GM18873 (cell line): Measurements from ENCODE around the gene LIX1.
"Not testable (repeated sequence)": the region's sequence is repeated elsewhere in the genome, so short reads cannot be mapped to it uniquely, and the experiment has no call there.

Source experiments
- ATAC-seq: cut with Tn5 transposase; IDR thresholded peaks from one replicate; pipeline ENCODE4 v1.9.1; 2021; ENCODE audit warnings: mild to moderate bottlenecking, moderate library complexity, moderate number of reproducible peaks; ENCODE audit not compliant: unreplicated experiment, low FRiP score

The LIX1 gene

DNA sequence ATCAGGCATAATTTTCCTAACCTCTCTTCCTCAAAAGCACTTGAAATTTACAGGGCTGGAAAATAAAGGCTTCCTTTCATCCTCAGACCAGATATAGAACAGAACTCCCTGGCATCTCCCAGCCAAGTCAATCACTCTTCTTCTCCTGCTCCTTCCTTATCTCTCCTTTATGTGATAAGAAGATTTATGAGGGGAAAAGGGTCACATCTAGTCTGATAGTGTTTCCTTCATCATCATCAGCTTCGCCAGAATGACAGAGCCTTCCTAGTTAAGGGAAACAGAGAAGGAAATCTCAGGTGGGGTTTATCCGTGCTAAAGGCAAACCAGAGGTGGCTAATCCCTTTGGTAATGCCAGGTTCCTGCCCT lies 36.2 kb downstream of the LIX1 start:
- no peak for ATAC-seq

DNA sequence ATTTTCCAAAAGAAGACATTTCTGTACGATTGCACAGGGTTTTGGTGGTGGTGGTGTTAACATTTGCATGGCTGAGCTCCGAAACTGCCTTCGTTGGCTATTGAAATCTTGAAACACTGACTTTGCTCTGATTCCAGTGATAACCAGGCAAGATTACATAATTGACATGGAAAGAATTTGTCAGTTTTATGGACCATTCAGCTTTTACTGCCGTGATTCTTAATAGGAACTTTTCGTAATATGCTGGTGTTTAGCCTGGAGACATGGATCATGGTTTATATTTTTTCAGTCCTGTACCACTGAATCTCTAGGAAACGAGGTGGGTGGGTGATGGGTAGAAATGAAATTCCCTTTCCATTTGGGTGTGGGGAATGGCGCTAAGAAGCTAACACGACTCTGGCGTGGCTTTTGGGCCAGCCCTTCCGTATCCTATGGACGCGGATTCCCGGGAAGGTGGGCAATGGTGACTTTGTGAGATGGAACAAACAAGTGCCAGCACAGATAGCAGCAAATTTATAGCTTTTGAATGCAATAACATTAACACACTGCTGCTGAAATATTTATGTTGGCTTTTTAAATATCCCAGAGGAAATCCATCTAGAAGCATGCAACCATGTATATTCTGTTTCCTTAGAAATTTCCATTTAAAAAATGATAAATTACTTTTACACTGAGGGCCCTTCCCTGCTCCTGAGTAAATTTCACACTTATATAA lies 36.8 kb downstream of the LIX1 start:
- no peak for ATAC-seq

DNA sequence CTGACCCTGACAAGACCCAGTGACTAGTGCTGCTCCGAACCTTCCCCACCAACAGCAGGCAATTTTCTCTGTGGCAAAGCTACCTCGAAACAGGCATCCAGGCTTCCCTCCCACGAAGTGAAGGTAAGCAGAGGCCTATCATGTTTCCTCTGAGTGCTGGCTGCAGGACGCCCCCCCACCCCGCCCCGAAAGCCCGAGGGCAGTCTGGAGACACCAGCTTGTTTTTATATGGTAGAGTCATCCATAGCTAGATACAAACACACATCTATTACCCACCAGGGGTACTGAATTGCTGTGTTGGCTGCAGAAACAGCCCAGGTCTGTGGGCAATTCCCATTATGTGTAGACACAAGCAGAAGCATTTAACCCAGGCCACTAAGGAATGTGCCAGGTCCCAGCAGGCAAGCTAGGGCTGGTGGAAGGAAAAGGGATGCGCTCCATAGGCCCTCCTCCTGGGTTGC lies 40.4 kb downstream of the LIX1 start:
- ATAC-seq, result no peak

DNA sequence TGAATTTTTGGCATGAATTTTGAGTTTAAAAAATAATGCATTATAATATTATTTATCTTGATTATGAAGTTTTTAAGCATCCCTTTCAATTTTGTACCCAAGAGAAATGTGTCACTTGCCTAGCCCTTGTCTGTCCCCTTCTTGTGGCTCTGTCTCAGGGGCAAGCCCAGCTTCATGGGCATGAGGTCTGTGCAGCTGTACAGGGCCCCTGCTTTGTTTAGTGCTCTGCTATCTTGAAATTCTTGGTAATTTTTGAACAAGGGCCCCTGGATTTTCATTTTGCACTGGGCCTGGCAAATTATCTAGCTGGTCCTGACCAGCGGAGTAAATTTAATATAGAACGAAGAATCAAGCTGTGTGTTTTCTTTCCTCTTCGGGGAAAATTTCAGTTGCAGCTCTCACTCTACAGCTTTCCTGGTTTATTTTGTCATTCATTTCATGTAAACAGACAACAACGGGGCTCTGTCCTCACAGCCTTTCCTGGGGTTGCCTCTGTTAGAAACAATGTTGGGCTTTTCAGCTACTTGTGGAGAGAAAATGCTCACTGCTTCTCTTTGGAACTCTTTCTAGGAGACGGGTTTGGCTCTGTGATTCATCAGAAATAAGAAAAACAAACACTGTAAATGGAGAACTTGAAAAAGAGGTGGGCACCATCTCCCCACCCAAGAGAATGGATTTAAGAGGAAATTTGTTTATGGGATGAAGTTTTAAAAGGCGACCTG lies 41.1 kb downstream of the LIX1 start:
- ATAC-seq, result no peak

DNA sequence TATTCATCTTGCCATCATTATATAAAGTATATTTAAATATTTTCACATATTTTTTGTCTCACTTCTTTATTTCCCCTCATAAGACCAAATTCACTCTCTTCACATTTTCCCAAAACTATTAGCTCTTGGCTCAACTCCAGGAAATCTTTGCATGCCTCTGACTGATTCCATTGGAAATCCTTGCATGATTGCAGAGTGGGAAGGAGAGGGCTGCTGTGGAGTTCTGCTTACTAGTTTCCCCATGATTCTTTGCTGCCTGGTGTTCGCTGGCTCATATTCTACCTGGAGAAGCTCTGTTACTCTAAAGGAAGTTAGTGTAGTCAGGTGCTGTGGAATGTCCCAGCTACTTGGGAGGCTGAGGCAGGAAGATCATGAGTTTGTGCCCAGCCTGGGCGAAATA lies 41.9 kb downstream of the LIX1 start:
- ATAC-seq, result no peak

DNA sequence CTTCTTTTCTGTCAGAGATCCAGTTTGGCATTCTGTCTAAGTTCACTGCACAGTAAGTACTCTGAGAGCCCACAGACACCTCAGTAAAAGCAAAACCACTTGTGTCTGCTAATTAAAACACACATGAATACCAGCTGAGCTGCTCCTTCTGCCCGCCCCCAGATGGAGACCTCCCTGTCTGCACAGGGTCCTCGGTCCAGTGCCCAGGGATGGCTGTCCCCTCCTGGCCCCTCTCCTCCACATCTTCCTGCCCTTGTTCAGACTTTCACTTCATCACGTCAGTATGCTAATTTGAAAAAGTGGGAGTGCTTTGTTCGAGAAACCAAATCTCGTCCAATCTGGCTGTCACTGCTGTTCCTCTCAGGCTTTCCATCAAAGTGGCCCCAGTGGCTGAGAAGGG lies 43.5 kb downstream of the LIX1 start:
- no peak for ATAC-seq

DNA sequence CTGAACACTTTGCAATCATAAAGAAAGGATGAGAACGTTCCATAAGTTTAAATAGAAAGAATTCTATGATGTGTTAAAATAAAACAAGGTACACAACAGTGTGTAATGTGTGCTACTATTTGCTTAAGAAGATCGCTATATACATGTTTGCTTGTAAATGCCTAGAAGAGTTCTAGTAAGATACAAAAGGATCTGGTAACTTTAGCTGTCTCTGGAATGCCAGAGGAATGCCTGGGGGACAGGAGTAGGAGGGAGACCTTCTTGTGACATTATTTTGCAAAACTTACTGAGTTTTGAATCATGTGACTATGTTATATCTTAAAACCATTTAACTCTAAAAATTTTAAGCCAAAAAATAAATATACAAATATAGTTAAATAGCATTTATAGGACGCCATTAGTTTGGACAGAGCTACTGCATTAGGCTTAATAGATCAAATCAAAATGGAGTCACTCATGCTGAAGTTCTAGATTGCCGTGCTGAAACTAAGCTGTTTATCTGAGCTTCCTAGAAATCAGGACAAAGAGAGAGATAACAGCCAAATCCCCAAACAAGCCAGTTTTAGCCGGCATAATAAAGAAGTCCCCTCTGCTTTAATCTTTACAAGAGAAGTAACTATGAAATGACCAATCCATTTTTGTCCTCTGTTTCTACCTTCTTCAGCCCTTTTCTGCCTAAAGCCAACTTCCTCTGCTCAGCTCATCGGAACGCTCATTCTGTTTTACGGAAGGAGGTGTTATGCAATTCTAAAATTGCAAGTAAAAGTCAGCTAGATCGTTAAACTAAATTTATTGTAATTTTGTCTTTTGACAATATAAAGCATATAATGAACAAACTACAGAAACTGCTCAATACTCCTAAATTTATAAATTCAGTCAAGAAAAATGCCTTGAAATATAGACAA lies 44.8 kb downstream of the LIX1 start:
- no peak for ATAC-seq

DNA sequence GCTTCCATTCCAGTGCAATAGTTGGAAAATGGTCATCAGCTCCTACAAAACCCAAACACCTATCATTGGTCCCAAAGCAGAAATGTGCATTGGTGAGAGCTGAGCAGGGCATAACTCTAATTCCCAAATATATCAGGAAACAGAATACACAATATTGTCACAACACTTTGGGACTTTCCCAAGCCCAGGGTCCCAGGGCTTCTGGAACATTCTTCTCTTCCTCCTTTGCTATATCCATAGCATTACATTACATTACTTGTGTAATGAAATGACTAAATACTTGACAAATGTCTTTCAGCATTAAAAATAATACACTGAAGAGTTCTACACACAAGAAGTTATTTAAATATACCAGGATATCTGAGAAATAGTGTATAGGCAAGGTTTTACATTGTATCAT lies 45.6 kb downstream of the LIX1 start:
- ATAC-seq, result no peak

DNA sequence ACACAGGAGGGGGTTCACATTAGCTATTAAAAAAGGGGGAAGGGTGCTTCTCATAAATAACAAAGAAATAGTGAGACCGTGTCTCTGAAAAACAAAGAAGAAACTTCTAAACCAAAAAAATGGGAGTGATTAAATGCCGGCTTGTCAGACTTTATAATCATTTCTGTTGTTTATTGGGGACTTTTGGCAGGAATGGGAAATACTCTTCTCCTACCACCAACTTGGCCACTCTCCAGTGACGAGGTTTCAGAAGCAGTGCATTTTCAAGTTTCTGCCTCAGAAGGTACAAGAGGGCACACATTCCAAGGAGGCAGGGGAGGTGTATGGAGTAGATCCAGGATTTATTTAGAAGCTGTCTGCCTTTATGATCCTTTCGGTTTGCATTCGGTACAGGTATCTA lies 46.2 kb downstream of the LIX1 start:
- ATAC-seq, result no peak

DNA sequence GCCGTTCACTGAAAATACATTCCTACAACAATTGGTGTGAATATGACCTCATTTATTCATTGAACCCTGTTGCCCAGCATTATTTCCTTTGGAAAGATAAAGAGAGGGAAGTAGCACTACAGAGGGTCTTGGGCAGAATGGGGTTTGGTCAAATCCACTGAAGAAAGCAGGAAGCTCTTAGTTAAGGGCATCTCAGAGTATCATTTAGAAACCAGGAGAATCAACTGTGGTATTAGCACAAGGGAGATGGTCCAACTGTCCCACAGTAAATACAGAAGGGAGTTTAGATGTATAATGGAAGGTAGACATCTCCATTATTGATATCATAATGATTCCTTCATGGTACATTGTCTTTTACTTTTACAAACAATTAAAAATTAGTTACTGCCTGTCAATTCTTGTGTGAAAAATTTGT lies 47.1 kb downstream of the LIX1 start:
- peak; percentile 28 for ATAC-seq

DNA sequence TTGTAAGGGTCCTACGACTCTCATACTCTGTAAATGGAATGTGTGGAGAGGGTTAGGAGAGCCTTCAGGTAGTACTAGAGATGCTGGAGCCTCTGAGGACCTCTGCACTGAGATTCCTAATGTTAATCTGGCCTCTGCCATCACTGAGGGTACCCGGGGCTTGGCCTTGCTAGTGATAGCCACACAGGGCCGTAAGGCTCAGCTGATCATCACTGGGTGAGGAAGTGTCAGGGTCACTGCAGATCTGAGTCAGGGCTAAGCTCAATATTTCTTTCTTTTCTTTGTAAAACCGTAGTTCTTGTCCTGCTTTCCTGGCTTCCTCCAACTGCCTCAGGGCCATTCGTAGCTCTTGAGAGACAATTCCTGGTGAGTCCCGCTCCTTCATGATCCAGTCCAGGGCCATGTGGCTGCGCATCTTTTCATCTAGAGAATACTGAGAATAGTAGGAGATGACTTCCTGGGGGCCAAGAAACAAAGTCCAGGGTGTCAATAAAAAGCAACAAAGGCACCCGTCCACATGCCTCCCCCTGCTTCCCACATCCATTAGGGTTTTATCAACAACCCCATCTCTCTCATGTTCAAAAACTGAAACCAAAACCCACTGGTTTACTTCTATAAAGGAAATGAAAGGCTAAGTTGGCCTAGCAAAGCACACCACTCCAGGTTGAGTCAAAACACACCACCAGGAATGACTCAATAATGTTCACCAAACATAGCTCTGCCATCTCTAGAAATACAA lies 47.7 kb downstream of the LIX1 start:
- peak; percentile 99 for ATAC-seq

DNA sequence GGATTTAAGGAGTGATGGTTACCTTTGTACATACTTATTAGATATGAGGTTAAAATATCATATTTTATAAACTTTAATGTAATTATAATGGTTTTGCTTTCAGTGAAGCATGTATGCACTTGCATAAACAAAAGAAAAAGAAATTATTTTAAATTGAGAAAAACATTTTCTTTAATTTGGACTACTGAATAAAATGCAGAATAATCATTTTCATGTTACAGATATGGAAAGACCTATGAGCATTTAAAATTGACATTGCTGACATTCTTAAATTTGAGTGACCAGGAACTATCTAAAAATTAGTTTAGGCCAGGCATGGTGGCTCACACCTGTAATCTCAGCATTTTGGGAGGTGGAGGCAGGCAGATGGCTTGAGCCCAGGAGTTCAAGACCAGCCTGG lies 49.2 kb downstream of the LIX1 start:
- ATAC-seq, result no peak

DNA sequence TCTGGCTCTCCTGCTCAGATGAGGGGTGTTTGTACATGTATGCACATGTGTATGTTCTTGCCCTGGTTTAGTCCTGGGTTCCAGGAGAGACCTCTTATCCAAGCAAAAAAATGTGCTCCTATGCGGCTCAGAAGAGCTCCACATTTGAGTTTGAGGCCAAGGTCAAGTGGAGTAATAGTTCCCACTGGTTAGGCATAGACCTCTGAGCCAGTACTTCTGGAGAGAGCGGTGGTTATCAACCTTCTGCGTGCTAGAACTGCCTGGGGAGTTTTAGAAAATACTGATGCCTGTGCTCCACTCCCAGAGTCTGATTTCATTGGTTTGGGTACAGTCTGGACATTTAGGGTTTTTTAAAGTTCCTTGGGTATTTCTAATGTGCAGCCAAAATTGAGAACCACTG lies 51.5 kb downstream of the LIX1 start:
- ATAC-seq, result no peak

DNA sequence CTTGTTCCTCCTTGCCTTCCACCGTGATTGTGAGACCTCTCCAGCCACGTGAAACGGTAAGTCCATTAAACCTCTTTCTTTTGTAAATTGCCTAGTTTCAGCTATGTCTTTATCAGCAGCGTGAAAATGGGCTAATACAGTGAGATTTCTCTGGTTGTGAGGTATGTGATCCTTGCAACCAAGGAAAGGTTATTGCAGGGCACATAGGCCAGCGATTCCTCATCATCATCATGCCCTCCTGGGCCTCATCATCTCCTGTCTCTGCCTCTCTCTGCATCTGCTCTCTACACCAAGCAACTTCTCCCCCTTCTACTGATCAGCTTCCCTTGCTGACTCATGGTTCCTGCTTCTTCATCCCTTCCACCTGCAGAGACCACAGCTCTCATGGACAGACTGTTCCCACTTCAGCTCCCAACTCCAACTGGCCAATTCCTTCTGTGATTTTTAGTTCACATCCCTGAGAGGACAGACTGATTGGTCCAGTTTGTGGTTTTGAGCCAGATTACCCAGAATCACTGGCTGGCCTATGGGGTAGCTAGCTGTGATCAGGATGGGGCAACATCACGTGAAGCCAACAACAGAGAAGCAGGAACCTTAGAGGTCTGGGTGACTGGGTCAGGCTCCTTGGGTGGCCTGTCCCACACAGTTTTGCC lies 53.1 kb downstream of the LIX1 start:
- ATAC-seq, result no peak

DNA sequence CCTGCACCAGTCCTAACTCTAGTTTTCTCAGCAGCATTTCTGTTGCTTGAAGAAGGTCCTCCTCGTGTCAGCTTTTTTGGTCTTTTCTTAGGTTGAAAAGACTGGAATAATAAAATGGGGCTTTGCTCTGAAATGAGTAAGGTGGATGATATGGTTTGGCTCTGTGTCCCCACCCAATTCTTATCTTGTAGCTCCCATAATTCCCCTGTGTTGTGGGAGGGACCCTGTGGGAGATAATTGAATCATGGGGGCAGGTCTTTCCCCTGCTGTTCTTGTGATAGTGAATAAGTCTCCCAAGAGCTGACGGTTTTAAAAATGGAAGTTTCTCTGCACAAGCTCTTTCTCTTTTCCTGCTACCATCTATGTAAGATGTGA lies 53.6 kb downstream of the LIX1 start:
- ATAC-seq, result no peak

DNA sequence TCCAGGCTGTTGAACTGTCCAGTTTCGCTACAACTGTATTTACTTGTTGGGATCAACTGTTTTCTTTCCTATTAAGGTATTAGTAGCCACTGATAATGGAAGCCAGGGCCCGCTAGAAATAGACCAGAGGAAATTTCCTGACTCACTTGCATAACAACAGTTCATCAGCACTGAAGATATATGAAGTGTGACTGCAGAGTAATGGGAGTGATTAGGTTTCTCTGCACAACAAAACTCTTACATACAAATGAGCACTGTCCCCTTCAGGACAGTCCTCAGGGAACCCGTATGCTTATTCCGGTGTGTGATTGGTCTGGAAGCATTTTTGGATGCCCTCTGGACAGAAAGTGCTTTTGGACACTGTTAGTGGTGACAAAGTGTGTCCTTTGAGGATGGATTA lies 55.3 kb downstream of the LIX1 start:
- ATAC-seq, result no peak

DNA sequence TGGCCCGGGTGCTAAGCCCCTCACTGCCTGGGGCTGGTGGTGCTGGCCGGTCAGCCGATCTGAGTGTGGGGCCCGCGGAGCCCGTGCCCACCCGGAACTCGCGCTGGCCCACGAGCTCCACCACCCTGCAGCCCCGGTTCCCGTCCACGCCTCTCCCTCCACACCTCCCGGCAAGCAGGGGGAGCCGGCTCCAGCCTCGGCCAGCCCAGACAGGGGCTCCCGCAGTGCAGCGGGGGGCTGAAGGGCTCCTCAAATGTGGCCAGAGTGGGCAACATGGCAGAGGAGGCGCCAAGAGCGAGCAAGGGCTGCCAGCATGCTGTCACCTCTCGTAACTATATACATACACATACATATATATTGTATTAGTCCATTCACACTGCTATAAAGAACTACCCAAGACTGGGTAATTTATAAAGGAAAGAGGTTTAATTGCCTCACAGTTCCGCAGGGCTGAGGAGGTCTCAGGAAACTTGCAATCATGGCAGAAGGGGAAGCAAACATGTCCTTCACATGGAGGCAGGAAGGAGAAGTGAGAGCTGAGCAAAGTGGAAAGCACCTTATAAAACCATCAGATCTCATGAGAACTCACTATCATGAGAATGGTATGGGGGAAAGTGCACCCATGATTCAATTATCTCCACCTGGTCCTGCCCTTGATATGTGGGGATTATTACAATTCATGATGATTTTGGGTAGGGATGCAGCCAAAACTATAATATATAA lies 56.8 kb downstream of the LIX1 start:
- no peak for ATAC-seq

DNA sequence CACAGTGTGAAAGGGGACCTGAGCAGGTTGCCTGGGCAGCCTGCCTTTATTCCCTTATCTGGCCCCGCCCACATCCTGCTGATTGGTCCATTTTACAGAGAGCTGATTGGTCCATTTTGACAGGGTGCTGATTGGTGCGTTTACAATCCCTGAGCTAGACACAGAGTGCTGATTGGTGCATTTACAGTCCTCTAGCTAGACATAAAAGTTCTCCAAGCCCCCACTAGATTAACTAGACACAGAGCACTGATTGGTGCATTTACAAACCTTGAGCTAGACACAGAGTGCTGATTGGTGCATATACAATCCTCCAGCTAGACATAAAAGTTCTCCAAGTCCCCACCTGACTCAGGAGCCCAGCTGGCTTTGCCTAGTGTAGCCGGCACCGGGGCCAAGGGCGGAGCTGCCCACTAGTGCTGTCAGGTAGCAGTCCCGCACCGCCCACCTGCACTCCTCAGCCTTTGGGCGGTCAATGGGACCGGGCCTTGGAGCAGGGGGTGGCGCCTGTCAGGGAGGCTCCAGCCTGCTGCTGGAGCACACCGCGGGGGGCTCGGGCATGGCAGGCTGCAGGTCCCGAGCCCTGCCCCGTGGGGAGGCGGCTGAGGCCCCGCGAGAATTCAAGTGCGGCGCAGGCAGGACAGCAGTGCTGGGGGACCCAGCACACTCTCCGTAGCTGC lies 57.5 kb downstream of the LIX1 start:
- not testable (repeated sequence) for ATAC-seq
